ENCODE results near the gene FBLN1. TPM values are rescaled to one million over a fixed set of nuclear protein-coding genes. Genes with fewer than 3 reads are reported as not detected.
"Not testable (repeated sequence)": the region's sequence is repeated elsewhere in the genome, so short reads cannot be mapped to it uniquely, and the experiment has no call there.

Gene FBLN1
- total and polyA plus RNA-seq, 2 experiments from 2014 or later: 137 to 304 TPM

- no peak for TF ChIP-seq EZH2phosphoT487 (IDR thresholded peaks at IDR 0.05; ENCODE audit: insufficient read depth, low read depth)
- TF ChIP-seq EZH2 (IDR thresholded peaks at IDR 0.05; ENCODE audit: insufficient read depth, poor library complexity, severe bottlenecking): no peak
- H3K4me1 ChIP-seq (ENCODE audit: insufficient read depth): peaks cover 30% of the 10 kb centered on the region
- in situ Hi-C loops (cut with MboI): no loop called here
- 87 to 89% methylated on average over 7 of the region's 7 CpGs for WGBS, 2 experiments (ENCODE audit: low coverage in 1 of 2, low lambda C conversion rate in 2 of 2, missing lambda C conversion rate in 2 of 2)
- H3F3A ChIP-seq (ENCODE audit: insufficient read depth): peaks cover 21% of the 10 kb centered on the region
- no peak overlapping the region for H3K27ac ChIP-seq
- H3K9me2 ChIP-seq (ENCODE audit: insufficient read depth): no peaks in the 10 kb centered on the region
- H3K9ac ChIP-seq: no peak overlapping the region
- H3K36me3 ChIP-seq (ENCODE audit: low read depth): 0 out of 2 replicates have a peak, but pooled peaks cover 7% of the 10 kb centered on the region
- no peak for DNase-seq
- H3K9me3 ChIP-seq (ENCODE audit: low read depth): no peaks in the 10 kb centered on the region
- no peak overlapping the region for H3K4me3 ChIP-seq
- H3K79me2 ChIP-seq (ENCODE audit: insufficient read depth): no peaks in the 10 kb centered on the region
- no peak overlapping the region for H3K4me2 ChIP-seq (ENCODE audit: unreplicated experiment)
- H3K27me3 ChIP-seq (replicated peaks; ENCODE audit: insufficient read depth): no peaks in the 10 kb centered on the region
- H4K20me1 ChIP-seq (ENCODE audit: insufficient read depth): no peaks in the 10 kb centered on the region
- no peak overlapping the region for H2AFZ ChIP-seq
Observed at GRCh38 chr22:45541382-45541979, 38.8 kb downstream of the FBLN1 start.

DNA sequence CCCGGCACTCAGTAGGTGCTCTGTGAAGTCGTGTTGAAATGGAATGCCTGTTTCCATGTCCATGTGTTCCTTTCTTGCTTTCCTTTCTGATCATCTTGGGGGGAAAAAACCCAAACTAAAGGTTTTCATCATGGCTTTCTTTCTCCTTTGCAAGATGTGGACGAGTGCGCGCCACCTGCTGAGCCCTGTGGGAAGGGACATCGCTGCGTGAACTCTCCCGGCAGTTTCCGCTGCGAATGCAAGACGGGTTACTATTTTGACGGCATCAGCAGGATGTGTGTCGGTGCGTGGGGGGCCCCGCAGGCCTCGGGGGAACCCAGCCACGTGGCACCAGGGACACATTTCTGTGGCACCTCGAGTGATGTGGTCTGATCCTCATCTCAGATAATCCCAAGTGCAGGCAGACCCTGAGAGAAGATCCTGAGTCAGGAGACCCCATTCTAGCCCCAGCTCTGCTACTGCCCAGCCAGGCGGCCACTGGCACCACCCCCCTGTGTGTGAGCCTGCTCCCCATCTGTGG lies 39.4 kb downstream of the FBLN1 start:
- in situ Hi-C loops (cut with MboI): no loop called here
- H4K20me1 ChIP-seq (ENCODE audit: insufficient read depth): no peaks in the 10 kb centered on the region

DNA sequence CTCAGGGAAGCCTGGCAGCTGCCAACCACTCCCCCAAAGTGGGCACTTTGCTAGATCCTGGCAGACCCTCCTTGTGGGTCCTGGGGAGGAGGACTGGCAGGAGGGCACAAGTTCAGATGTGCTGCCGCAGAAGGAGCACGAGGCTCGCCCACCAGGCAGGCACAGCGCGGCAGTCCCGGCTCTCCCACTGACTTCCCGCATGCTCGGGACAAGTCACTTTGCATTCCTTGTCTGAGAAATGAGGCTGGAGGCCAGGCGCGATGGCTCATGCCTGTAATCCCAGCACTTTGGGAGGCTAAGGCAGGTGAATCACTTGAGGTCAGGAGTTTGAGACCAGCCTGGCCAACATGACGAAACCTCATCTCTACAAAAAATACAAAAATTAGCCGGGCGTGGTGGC lies 40.1 kb downstream of the FBLN1 start:
- H3K4me3 ChIP-seq; H3K9ac ChIP-seq; H3K9me2 ChIP-seq (ENCODE audit: insufficient read depth); H3K79me2 ChIP-seq (ENCODE audit: insufficient read depth); H3K36me3 ChIP-seq (ENCODE audit: low read depth); DNase-seq; H3K4me2 ChIP-seq (ENCODE audit: unreplicated experiment); H2AFZ ChIP-seq; H3K27me3 ChIP-seq (replicated peaks; ENCODE audit: insufficient read depth); H4K20me1 ChIP-seq (ENCODE audit: insufficient read depth); H3K27ac ChIP-seq; in situ Hi-C loops (cut with MboI); H3K9me3 ChIP-seq (ENCODE audit: low read depth): not testable (repeated sequence)
- Histone ChIP-seq H3K4me1 (ENCODE audit: insufficient read depth) (peaks cover 20% of the 10 kb centered on the region), H3F3A (ENCODE audit: insufficient read depth) (peaks cover 24% of the 10 kb centered on the region)
- WGBS, 2 experiments (ENCODE audit: low coverage in 1 of 2, low lambda C conversion rate in 2 of 2, missing lambda C conversion rate in 2 of 2): 92 to 93% methylated on average over 12 to 13 of the region's 13 CpGs

More for the DNA sequence above, 39.4 kb downstream of the FBLN1 start:
- no peak overlapping the region for H3K9ac ChIP-seq
- peaks cover 27% of the 10 kb centered on the region for H3K4me1 ChIP-seq (ENCODE audit: insufficient read depth)
- H3K9me3 ChIP-seq (ENCODE audit: low read depth): no peaks in the 10 kb centered on the region
- H2AFZ ChIP-seq: no peak overlapping the region
- H3K27me3 ChIP-seq (replicated peaks; ENCODE audit: insufficient read depth): no peaks in the 10 kb centered on the region
- H3K79me2 ChIP-seq (ENCODE audit: insufficient read depth): no peaks in the 10 kb centered on the region
- WGBS, 2 experiments (ENCODE audit: low coverage in 1 of 2, low lambda C conversion rate in 2 of 2, missing lambda C conversion rate in 2 of 2): 93 to 97% methylated on average over 19 of the region's 19 CpGs
- no peak overlapping the region for H3K27ac ChIP-seq
- H3F3A ChIP-seq (ENCODE audit: insufficient read depth): peaks cover 21% of the 10 kb centered on the region
- TF ChIP-seq EZH2 (IDR thresholded peaks at IDR 0.05; ENCODE audit: insufficient read depth, poor library complexity, severe bottlenecking) (no peak), EZH2phosphoT487 (IDR thresholded peaks at IDR 0.05; ENCODE audit: insufficient read depth, low read depth) (no peak)
- no peak for DNase-seq
- 0 out of 2 replicates have a peak, but pooled peaks cover 7% of the 10 kb centered on the region for H3K36me3 ChIP-seq (ENCODE audit: low read depth)
- no peak overlapping the region for H3K4me3 ChIP-seq
- H3K9me2 ChIP-seq (ENCODE audit: insufficient read depth): no peaks in the 10 kb centered on the region
- no peak overlapping the region for H3K4me2 ChIP-seq (ENCODE audit: unreplicated experiment)

DNA sequence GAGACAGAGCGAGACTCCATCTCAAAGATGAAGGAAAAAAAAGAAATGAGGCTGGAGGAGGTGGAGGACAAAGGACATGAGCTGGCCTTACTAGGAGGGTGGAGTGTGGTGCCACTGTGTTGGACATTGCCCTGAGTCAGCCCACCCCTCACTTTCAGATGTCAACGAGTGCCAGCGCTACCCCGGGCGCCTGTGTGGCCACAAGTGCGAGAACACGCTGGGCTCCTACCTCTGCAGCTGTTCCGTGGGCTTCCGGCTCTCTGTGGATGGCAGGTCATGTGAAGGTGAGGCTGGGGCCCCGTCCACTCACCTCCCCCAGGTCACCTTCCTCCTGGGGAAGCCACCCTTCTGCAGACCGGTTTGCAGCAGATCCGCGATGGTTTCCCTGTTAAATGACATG lies 40.6 kb downstream of the FBLN1 start:
- in situ Hi-C loops (cut with MboI): no loop called here
- DNase-seq: no peak
- peaks cover 16% of the 10 kb centered on the region for H3K4me1 ChIP-seq (ENCODE audit: insufficient read depth)
- H2AFZ ChIP-seq: no peak overlapping the region
- 95 to 99% methylated on average over 12 to 13 of the region's 13 CpGs for WGBS, 2 experiments (ENCODE audit: low coverage in 1 of 2, low lambda C conversion rate in 2 of 2, missing lambda C conversion rate in 2 of 2)
- no peak overlapping the region for H3K9ac ChIP-seq
- 0 out of 2 replicates have a peak, but pooled peaks cover 7% of the 10 kb centered on the region for H3K36me3 ChIP-seq (ENCODE audit: low read depth)
- peaks cover 29% of the 10 kb centered on the region for H3F3A ChIP-seq (ENCODE audit: insufficient read depth)
- no peaks in the 10 kb centered on the region for H3K9me3 ChIP-seq (ENCODE audit: low read depth)
- H3K79me2 ChIP-seq (ENCODE audit: insufficient read depth): no peaks in the 10 kb centered on the region
- H3K27ac ChIP-seq: no peak overlapping the region
- TF ChIP-seq EZH2 (IDR thresholded peaks at IDR 0.05; ENCODE audit: insufficient read depth, poor library complexity, severe bottlenecking): no peak
- TF ChIP-seq EZH2phosphoT487 (IDR thresholded peaks at IDR 0.05; ENCODE audit: insufficient read depth, low read depth): no peak
- H3K9me2 ChIP-seq (ENCODE audit: insufficient read depth): no peaks in the 10 kb centered on the region
- no peaks in the 10 kb centered on the region for H4K20me1 ChIP-seq (ENCODE audit: insufficient read depth)
- no peaks in the 10 kb centered on the region for H3K27me3 ChIP-seq (replicated peaks; ENCODE audit: insufficient read depth)
- no peak overlapping the region for H3K4me2 ChIP-seq (ENCODE audit: unreplicated experiment)
- no peak overlapping the region for H3K4me3 ChIP-seq

All from GM23248 (cell line).